Measurements from ENCODE around the gene NIPA2.

DNA sequence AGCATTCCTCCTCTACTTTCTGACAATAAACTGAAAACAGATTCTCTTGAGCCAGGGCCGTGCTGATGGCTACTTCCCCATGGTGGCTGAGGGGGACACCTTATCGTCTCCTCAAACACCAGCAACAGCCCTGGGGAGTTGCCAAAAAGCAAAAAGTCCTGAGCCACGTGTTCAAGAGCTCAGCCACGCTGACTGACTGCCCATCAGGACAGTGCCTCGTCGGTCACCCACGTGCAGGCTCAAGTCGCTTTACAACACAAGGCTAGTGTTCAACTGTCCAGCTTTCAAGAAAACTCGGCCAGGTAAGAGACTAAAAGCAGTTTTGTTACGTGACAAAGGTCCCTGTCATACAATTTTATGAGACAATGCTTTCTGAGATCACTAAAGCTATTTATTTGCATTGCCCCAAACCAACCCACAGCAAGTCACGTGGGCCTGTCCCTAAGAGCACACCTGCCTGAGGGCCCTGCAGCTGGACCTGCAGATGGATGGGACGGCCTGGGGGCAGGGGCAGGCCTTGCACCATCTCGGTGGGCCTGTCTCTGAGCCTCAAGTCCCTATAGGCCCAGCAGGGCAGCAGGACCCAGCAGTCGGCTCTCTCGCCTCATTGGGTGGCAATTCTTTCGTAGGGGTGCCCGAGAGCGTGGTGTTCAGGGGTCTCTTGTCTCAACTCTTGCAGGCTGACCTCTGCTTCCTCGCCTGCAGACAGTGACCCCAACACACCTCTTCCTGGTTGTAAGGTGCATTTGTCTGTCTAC is 42.7 kb downstream of the NIPA2 start:
- TF ChIP-seq POLR2AphosphoS5 (IDR thresholded peaks at IDR 0.05; ENCODE audit: low read depth, low read length) (no peak), POLR2A (IDR thresholded peaks at IDR 0.05; ENCODE audit: low read depth, low read length) (no peak), TAF1 (IDR thresholded peaks at IDR 0.05; ENCODE audit: borderline replicate concordance, low read depth, low read length) (no peak)
